ENCODE results near the gene SKA2. TPM values are rescaled to one million over a fixed set of nuclear protein-coding genes. Genes with fewer than 3 reads are reported as not detected.
"Not testable (repeated sequence)": the region's sequence is repeated elsewhere in the genome, so short reads cannot be mapped to it uniquely, and the experiment has no call there.

Gene SKA2
- total RNA-seq, 1 experiment from 2014 or later: 42.0 TPM

- H3K4me1 ChIP-seq (ENCODE audit: low read length): peaks cover 17% of the 10 kb centered on the region
- no peak overlapping the region for H3K4me2 ChIP-seq (ENCODE audit: low read depth, low read length, poor library complexity, severe bottlenecking)
- peaks cover 3% of the 10 kb centered on the region; the same call in 1 of the 2 replicates for H3K36me3 ChIP-seq (ENCODE audit: insufficient read depth, low read length)
- no peak overlapping the region for H3K27ac ChIP-seq (ENCODE audit: low read length)
- no peaks in the 10 kb centered on the region for H3K9me3 ChIP-seq (ENCODE audit: low read length)
- no peaks in the 10 kb centered on the region for H3K9me2 ChIP-seq (replicated peaks; ENCODE audit: insufficient read depth, low read length)
- no peak overlapping the region for H3K9ac ChIP-seq (ENCODE audit: low read length)
- no peak for DNase-seq
- H2AFZ ChIP-seq (ENCODE audit: low read length): no peak overlapping the region
- H3K79me2 ChIP-seq (ENCODE audit: low read length): peaks cover 24% of the 10 kb centered on the region
- no peaks in the 10 kb centered on the region for H3K27me3 ChIP-seq (ENCODE audit: low read length)
- no peak overlapping the region for H3K4me3 ChIP-seq (ENCODE audit: low read length)
- no peaks in the 10 kb centered on the region for H4K20me1 ChIP-seq (ENCODE audit: insufficient read depth, low read depth, low read length)
Observed at GRCh38 chr17:59180626-59181025, 25.6 kb upstream of the SKA2 start.

DNA sequence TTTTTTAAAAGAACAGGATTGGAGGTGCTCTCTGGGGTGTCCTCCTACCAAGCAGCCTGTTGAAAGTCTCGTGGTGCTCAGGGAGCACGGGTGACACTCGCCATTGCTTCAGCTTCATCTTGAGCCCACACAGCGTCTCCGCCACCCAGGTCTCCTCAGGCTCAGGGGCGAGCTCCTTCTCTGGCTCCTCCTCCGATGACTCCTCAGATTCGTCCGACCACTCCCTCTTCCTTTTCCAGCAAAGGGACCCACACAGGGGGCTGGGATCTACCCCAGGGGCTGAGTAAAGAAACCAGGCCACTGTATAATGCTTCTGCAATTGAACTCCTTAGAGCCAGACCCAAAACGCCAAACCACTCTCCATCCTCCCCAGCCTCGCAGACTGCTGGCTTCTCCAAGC lies 24.6 kb upstream of the SKA2 start:
- H3K27me3 ChIP-seq (ENCODE audit: low read length); H3K4me3 ChIP-seq (ENCODE audit: low read length); H3K4me1 ChIP-seq (ENCODE audit: low read length); H4K20me1 ChIP-seq (ENCODE audit: insufficient read depth, low read depth, low read length); H2AFZ ChIP-seq (ENCODE audit: low read length); H3K9ac ChIP-seq (ENCODE audit: low read length); DNase-seq; H3K36me3 ChIP-seq (ENCODE audit: insufficient read depth, low read length); H3K9me2 ChIP-seq (replicated peaks; ENCODE audit: insufficient read depth, low read length); H3K9me3 ChIP-seq (ENCODE audit: low read length); H3K27ac ChIP-seq (ENCODE audit: low read length); H3K4me2 ChIP-seq (ENCODE audit: low read depth, low read length, poor library complexity, severe bottlenecking): not testable (repeated sequence)
- peaks cover 33% of the 10 kb centered on the region for H3K79me2 ChIP-seq (ENCODE audit: low read length)

DNA sequence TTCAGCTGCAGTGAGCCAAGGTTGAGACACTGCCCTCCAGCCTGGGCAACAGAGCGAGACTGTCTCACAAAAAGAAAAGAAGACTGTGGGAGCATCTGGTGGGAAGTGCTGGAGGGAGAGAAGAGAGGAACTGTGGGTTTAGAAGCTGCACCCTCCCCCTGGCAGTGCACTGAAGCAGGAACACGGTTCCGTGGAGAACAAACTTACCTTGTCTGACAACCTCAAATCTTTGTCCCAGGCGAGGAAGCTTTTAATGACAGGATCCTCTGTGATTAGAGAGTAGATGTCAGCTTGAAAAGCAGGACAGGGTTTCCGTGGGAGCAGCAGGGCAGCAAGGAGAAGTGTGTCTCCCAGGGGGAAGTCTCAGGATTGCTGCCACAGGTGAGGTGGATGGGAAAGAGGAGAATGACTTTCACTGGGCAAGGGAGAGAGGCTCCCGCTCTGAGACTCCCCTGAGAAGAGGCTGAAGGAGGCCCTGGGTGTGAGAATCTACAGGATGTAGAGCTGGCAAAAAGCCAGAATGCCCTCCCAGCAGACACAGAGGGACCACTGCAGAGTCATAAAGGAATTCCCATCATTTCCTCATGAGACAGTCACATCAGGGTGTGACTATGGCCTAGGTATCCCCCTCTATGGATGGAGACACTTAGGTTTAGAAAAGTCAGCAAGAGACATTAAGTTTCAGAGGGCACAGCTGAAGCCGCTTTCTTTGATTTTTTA lies 23.4 kb upstream of the SKA2 start:
- no peak for DNase-seq
- Histone ChIP-seq H3K4me1 (ENCODE audit: low read length) (no peaks in the 10 kb centered on the region), H4K20me1 (ENCODE audit: insufficient read depth, low read depth, low read length) (no peaks in the 10 kb centered on the region), H3K9me3 (ENCODE audit: low read length) (no peaks in the 10 kb centered on the region), H3K36me3 (ENCODE audit: insufficient read depth, low read length) (peaks cover 5% of the 10 kb centered on the region), H3K4me2 (ENCODE audit: low read depth, low read length, poor library complexity, severe bottlenecking) (no peak overlapping the region), H3K4me3 (ENCODE audit: low read length) (no peak overlapping the region), H2AFZ (ENCODE audit: low read length) (no peak overlapping the region), H3K27me3 (ENCODE audit: low read length) (no peaks in the 10 kb centered on the region), H3K27ac (ENCODE audit: low read length) (no peak overlapping the region), H3K79me2 (ENCODE audit: low read length) (peaks cover 43% of the 10 kb centered on the region), H3K9me2 (replicated peaks; ENCODE audit: insufficient read depth, low read length) (no peaks in the 10 kb centered on the region), H3K9ac (ENCODE audit: low read length) (no peak overlapping the region)

- H3K79me2 ChIP-seq (ENCODE audit: low read length): peaks cover 56% of the 10 kb centered on the region
- no peak overlapping the region for H3K27ac ChIP-seq (ENCODE audit: low read length)
- H4K20me1 ChIP-seq (ENCODE audit: insufficient read depth, low read depth, low read length): no peaks in the 10 kb centered on the region
- no peak for DNase-seq
- H3K4me3 ChIP-seq (ENCODE audit: low read length): no peak overlapping the region
- H3K9me2 ChIP-seq (replicated peaks; ENCODE audit: insufficient read depth, low read length): no peaks in the 10 kb centered on the region
- H3K36me3 ChIP-seq (ENCODE audit: insufficient read depth, low read length): peaks cover 19% of the 10 kb centered on the region
- no peaks in the 10 kb centered on the region for H3K27me3 ChIP-seq (ENCODE audit: low read length)
- no peak overlapping the region for H3K4me2 ChIP-seq (ENCODE audit: low read depth, low read length, poor library complexity, severe bottlenecking)
- no peaks in the 10 kb centered on the region for H3K4me1 ChIP-seq (ENCODE audit: low read length)
- H2AFZ ChIP-seq (ENCODE audit: low read length): no peak overlapping the region
- H3K9me3 ChIP-seq (ENCODE audit: low read length): no peaks in the 10 kb centered on the region
- no peak overlapping the region for H3K9ac ChIP-seq (ENCODE audit: low read length)
Observed at GRCh38 chr17:59175076-59175475, 20.1 kb upstream of the SKA2 start.

DNA sequence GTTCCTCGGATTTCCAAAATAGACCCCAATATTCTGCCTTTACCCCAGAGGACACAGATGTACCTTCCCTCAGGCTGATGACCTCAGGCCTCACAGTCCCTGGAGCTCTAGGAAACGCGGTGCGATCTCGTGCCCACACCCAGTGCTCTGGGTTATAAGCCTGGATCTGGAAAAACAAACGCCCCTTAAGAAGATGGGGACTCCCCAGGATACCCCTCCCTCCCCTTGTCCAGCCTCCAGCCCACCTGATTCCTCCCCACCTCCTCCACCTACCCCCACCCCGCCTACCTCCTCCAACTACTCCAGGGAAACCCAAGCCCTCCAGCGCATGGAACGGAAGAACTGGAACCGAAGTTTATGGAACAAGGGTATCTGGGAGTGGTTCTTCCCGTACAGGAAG lies 19.7 kb upstream of the SKA2 start:
- no peak for DNase-seq
- Histone ChIP-seq H3K4me3 (ENCODE audit: low read length) (no peak overlapping the region), H3K4me2 (ENCODE audit: low read depth, low read length, poor library complexity, severe bottlenecking) (no peak overlapping the region), H4K20me1 (ENCODE audit: insufficient read depth, low read depth, low read length) (no peaks in the 10 kb centered on the region), H3K27ac (ENCODE audit: low read length) (no peak overlapping the region), H3K36me3 (ENCODE audit: insufficient read depth, low read length) (peaks cover 23% of the 10 kb centered on the region), H3K9ac (ENCODE audit: low read length) (no peak overlapping the region), H3K4me1 (ENCODE audit: low read length) (no peaks in the 10 kb centered on the region), H3K9me2 (replicated peaks; ENCODE audit: insufficient read depth, low read length) (no peaks in the 10 kb centered on the region), H3K27me3 (ENCODE audit: low read length) (no peaks in the 10 kb centered on the region), H2AFZ (ENCODE audit: low read length) (no peak overlapping the region), H3K79me2 (ENCODE audit: low read length) (peaks cover 59% of the 10 kb centered on the region), H3K9me3 (ENCODE audit: low read length) (no peaks in the 10 kb centered on the region)

DNA sequence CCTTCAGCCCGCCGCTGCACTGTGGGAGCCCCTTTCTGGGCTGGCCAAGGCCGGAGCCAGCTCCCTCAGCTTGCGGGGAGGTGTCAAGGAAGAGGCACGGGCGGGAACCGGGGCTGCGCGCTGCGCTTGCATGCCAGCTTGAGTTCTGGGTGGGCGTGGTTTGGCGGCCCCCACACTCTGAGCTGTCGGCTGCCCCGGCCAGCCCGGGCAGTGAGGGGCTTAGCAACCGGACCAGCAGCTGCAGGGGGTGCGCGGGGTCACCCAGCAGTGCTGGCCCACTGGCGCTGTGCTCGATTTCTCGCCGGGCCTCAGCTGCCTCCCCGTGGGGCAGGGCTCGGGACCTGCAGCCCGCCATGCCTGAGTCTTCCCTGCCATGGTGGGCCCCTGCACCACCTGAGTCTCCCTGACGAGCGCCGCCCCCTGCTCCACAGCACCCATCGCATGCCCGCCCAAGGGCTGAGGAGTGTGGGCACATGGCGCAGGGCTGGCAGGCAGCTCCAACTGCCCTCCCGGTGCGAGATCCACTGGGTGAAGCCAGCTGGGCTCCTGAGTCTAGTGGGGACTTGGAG lies 17.5 kb upstream of the SKA2 start:
- H3K79me2 ChIP-seq (ENCODE audit: low read length): peaks cover 70% of the 10 kb centered on the region

GRCh38 chr17:59167571-59168001 lies 12.6 kb upstream of the SKA2 start:
- H3K9me2 ChIP-seq (replicated peaks; ENCODE audit: insufficient read depth, low read length): no peaks in the 10 kb centered on the region
- peaks cover 6% of the 10 kb centered on the region for H3K4me1 ChIP-seq (ENCODE audit: low read length)
- H3K27me3 ChIP-seq (ENCODE audit: low read length): no peaks in the 10 kb centered on the region
- H2AFZ ChIP-seq (ENCODE audit: low read length): no peak overlapping the region
- H3K4me3 ChIP-seq (ENCODE audit: low read length): no peak overlapping the region
- H3K4me2 ChIP-seq (ENCODE audit: low read depth, low read length, poor library complexity, severe bottlenecking): no peak overlapping the region
- H3K27ac ChIP-seq (ENCODE audit: low read length): no peak overlapping the region
- H3K9me3 ChIP-seq (ENCODE audit: low read length): no peaks in the 10 kb centered on the region
- no peak overlapping the region for H3K9ac ChIP-seq (ENCODE audit: low read length)
- peaks cover 20% of the 10 kb centered on the region for H3K36me3 ChIP-seq (ENCODE audit: insufficient read depth, low read length)
- no peak for DNase-seq
- H4K20me1 ChIP-seq (ENCODE audit: insufficient read depth, low read depth, low read length): no peaks in the 10 kb centered on the region
- H3K79me2 ChIP-seq (ENCODE audit: low read length): peaks cover 76% of the 10 kb centered on the region

More for the DNA sequence above, 17.5 kb upstream of the SKA2 start:
- Histone ChIP-seq H3K9me2 (replicated peaks; ENCODE audit: insufficient read depth, low read length) (no peaks in the 10 kb centered on the region), H4K20me1 (ENCODE audit: insufficient read depth, low read depth, low read length) (no peaks in the 10 kb centered on the region), H2AFZ (ENCODE audit: low read length) (no peak overlapping the region), H3K4me2 (ENCODE audit: low read depth, low read length, poor library complexity, severe bottlenecking) (no peak overlapping the region), H3K4me3 (ENCODE audit: low read length) (no peak overlapping the region), H3K36me3 (ENCODE audit: insufficient read depth, low read length) (peaks cover 27% of the 10 kb centered on the region), H3K9ac (ENCODE audit: low read length) (no peak overlapping the region), H3K4me1 (ENCODE audit: low read length) (no peaks in the 10 kb centered on the region), H3K9me3 (ENCODE audit: low read length) (no peaks in the 10 kb centered on the region), H3K27ac (ENCODE audit: low read length) (no peak overlapping the region), H3K27me3 (ENCODE audit: low read length) (no peaks in the 10 kb centered on the region)
- DNase-seq: no peak

GRCh38 chr17:59165933-59166342 lies 11.0 kb upstream of the SKA2 start:
- Histone ChIP-seq H3K9me2 (replicated peaks; ENCODE audit: insufficient read depth, low read length) (no peaks in the 10 kb centered on the region), H3K36me3 (ENCODE audit: insufficient read depth, low read length) (peaks cover 14% of the 10 kb centered on the region), H3K4me1 (ENCODE audit: low read length) (peaks cover 16% of the 10 kb centered on the region), H4K20me1 (ENCODE audit: insufficient read depth, low read depth, low read length) (no peaks in the 10 kb centered on the region), H3K9ac (ENCODE audit: low read length) (no peak overlapping the region), H3K9me3 (ENCODE audit: low read length) (no peaks in the 10 kb centered on the region), H3K27me3 (ENCODE audit: low read length) (no peaks in the 10 kb centered on the region), H3K79me2 (ENCODE audit: low read length) (peaks cover 86% of the 10 kb centered on the region), H3K4me2 (ENCODE audit: low read depth, low read length, poor library complexity, severe bottlenecking) (no peak overlapping the region), H3K4me3 (ENCODE audit: low read length) (no peak overlapping the region), H3K27ac (ENCODE audit: low read length) (peak overlapping the region; percentile 58), H2AFZ (ENCODE audit: low read length) (no peak overlapping the region)
- peak; percentile 79 for DNase-seq
